ENCODE data around the gene MXI1. TPM values are rescaled to one million over a fixed set of nuclear protein-coding genes. Genes with fewer than 3 reads are reported as not detected.

Gene MXI1
- total RNA-seq, 1 donor from 2014 or later: 23.5 TPM

DNA sequence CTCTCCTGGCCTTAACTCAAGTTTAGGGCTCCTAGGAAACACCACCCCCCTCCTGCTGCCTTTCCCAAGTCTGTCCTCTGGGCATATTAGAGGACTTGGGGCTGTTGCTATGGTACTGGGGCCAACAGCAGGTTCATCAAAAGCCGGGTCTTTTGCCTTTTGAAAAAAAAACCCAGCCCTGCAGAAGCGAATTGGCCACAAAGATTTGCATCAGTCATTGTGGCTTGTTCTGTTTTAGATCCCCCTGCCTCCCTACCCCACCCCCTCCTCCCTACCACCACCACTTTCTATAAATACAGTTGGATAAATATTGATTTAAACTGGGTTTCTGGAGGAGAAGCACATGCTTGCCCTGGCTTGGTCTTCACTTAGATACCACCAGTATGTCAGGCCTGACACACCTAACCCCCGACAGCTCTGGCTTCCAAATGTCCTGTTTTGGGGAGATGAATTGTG lies 7.0 kb downstream of the MXI1 start:
- no peak overlapping the region for H3K4me3 ChIP-seq
- Mint-ChIP-seq H3K27me3 (ENCODE audit: insufficient read depth, low read depth) (peaks cover 16% of the 10 kb centered on the region), H3K36me3 (peaks cover 7% of the 10 kb centered on the region), H3K9me3 (no peaks in the 10 kb centered on the region), H3K27ac (no peak overlapping the region), H3K4me1 (peaks cover 48% of the 10 kb centered on the region), H3K4me3 (peak overlapping the region; percentile 46)
- peaks cover 9% of the 10 kb centered on the region for H3F3A ChIP-seq (ENCODE audit: low read depth)
- H2AFZ ChIP-seq (replicated peaks): no peak overlapping the region
- peaks cover 55% of the 10 kb centered on the region for H3K27me3 ChIP-seq
- no peak overlapping the region for H3K27ac ChIP-seq
- H3K4me1 ChIP-seq: peaks cover 13% of the 10 kb centered on the region
- H3K36me3 ChIP-seq: no peaks in the 10 kb centered on the region
- no peak overlapping the region for H3K4me2 ChIP-seq
- H3K9me3 ChIP-seq (ENCODE audit: low read depth): no peaks in the 10 kb centered on the region
- TF ChIP-seq, protein P1, sequence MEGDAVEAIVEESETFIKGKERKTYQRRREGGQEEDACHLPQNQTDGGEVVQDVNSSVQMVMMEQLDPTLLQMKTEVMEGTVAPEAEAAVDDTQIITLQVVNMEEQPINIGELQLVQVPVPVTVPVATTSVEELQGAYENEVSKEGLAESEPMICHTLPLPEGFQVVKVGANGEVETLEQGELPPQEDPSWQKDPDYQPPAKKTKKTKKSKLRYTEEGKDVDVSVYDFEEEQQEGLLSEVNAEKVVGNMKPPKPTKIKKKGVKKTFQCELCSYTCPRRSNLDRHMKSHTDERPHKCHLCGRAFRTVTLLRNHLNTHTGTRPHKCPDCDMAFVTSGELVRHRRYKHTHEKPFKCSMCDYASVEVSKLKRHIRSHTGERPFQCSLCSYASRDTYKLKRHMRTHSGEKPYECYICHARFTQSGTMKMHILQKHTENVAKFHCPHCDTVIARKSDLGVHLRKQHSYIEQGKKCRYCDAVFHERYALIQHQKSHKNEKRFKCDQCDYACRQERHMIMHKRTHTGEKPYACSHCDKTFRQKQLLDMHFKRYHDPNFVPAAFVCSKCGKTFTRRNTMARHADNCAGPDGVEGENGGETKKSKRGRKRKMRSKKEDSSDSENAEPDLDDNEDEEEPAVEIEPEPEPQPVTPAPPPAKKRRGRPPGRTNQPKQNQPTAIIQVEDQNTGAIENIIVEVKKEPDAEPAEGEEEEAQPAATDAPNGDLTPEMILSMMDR (IDR thresholded peaks at IDR 0.05): no peak
- TF ChIP-seq EZH2 (IDR thresholded peaks at IDR 0.05) (no peak), EZH2phosphoT487 (IDR thresholded peaks at IDR 0.05) (no peak)
- DNase-seq (ENCODE audit: low spot score): no peak
- no peak overlapping the region for H3K9ac ChIP-seq
- peaks cover 75% of the 10 kb centered on the region for H4K20me1 ChIP-seq (ENCODE audit: low read depth)
- H3K79me2 ChIP-seq (ENCODE audit: low read depth): no peaks in the 10 kb centered on the region

DNA sequence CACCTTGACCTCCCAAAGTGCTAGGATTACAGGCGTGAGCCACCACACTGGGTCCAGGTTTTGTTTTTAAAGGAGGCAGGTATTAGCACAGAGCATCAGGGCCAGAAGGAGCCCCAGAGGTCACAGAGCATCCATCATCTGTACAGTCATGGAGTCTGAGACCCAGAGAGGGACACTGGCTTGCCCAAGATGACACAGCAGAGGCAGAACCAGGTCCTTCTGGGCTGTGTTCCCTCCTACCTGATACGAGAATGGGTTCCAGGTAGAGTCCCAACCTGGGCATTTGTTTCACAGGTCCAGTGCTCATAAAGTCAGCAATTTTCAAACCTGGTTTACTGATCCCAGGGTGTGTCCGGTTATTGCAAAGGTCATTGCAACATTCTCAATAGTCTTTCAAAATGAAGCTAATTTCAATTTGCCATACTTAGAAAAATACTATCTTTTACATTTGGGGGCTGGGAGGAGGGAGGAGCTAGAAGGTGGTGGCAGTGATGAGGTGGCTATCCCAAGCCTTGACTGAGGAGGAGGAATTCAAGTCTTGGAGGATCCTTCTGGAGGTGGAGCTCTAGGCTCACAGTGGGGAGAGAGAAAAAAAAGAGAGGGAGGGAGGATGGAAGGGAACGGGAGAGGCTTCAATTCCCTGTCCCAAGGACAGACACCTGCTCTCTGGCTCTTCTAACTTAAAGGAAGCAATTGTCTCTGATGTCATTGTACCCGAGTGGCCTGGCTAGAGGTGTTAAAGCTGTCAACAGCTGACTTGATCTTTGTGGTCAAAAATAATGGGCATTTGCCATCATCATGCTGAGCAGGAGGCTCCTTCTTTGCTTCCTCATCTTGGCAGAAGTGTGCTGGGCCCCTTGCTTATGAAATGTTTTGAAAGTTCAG lies 8.1 kb downstream of the MXI1 start:
- Histone ChIP-seq H3K9ac (no peak overlapping the region), H3K27me3 (peaks cover 47% of the 10 kb centered on the region), H3K36me3 (no peaks in the 10 kb centered on the region), H2AFZ (replicated peaks) (no peak overlapping the region), H3K9me3 (ENCODE audit: low read depth) (no peaks in the 10 kb centered on the region), H3K27ac (no peak overlapping the region), H4K20me1 (ENCODE audit: low read depth) (peaks cover 81% of the 10 kb centered on the region), H3K4me2 (peak overlapping the region; percentile 17), H3K79me2 (ENCODE audit: low read depth) (no peaks in the 10 kb centered on the region), H3F3A (ENCODE audit: low read depth) (peaks cover 7% of the 10 kb centered on the region), H3K4me3 (no peak overlapping the region), H3K4me1 (peaks cover 13% of the 10 kb centered on the region)
- TF ChIP-seq, protein P1 (IDR thresholded peaks at IDR 0.05): no peak
- TF ChIP-seq EZH2 (IDR thresholded peaks at IDR 0.05) (no peak), EZH2phosphoT487 (IDR thresholded peaks at IDR 0.05) (no peak)
- H3K4me3 Mint-ChIP-seq: peak overlapping the region; percentile 42
- peaks cover 16% of the 10 kb centered on the region for H3K27me3 Mint-ChIP-seq (ENCODE audit: insufficient read depth, low read depth)
- H3K27ac Mint-ChIP-seq: peak overlapping the region; percentile 62
- no peak for DNase-seq (ENCODE audit: low spot score)
- H3K4me1 Mint-ChIP-seq: peaks cover 59% of the 10 kb centered on the region
- no peaks in the 10 kb centered on the region for H3K9me3 Mint-ChIP-seq
- H3K36me3 Mint-ChIP-seq: peaks cover 7% of the 10 kb centered on the region

DNA sequence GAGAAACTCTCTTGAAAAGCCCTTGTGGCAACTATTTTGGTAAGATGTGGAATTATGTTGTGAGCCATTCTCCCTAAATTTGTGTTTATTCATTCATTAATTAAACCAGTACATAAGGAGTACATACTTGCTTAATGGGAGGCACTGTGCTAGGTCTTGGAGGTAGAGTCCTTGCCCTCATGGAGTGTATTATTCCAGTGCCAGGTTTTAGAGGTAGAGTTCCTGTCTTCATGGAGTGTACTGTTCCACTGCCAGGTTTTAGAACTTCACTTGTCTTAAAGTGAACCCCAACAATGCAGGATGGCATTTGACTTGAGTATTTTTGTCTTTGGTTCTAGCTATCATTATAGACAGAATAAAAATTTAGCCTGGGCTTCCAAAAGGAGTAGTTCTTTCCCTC lies 8.8 kb downstream of the MXI1 start:
- H3K9me3 Mint-ChIP-seq: no peaks in the 10 kb centered on the region
- Histone ChIP-seq H3K9me3 (ENCODE audit: low read depth) (no peaks in the 10 kb centered on the region), H3K27me3 (peaks cover 47% of the 10 kb centered on the region), H3K36me3 (no peaks in the 10 kb centered on the region), H3K9ac (no peak overlapping the region), H4K20me1 (ENCODE audit: low read depth) (peaks cover 81% of the 10 kb centered on the region), H3F3A (ENCODE audit: low read depth) (peaks cover 7% of the 10 kb centered on the region), H3K4me3 (no peak overlapping the region), H3K27ac (no peak overlapping the region), H3K79me2 (ENCODE audit: low read depth) (no peaks in the 10 kb centered on the region), H3K4me2 (no peak overlapping the region), H2AFZ (replicated peaks) (no peak overlapping the region), H3K4me1 (peaks cover 13% of the 10 kb centered on the region)
- peaks cover 66% of the 10 kb centered on the region for H3K4me1 Mint-ChIP-seq
- TF ChIP-seq, protein P1 (IDR thresholded peaks at IDR 0.05): no peak
- no peak for TF ChIP-seq EZH2 (IDR thresholded peaks at IDR 0.05)
- TF ChIP-seq EZH2phosphoT487 (IDR thresholded peaks at IDR 0.05): no peak
- H3K27me3 Mint-ChIP-seq (ENCODE audit: insufficient read depth, low read depth): peaks cover 14% of the 10 kb centered on the region
- no peak overlapping the region for H3K4me3 Mint-ChIP-seq
- no peak overlapping the region for H3K27ac Mint-ChIP-seq
- H3K36me3 Mint-ChIP-seq: peaks cover 7% of the 10 kb centered on the region
- no peak for DNase-seq (ENCODE audit: low spot score)
